ENCODE measurements around the gene TPH2. TPM values are rescaled to one million over a fixed set of nuclear protein-coding genes. Genes with fewer than 3 reads are reported as not detected.

The TPH2 gene
- total RNA-seq, 1 experiment from 2014 or later, result not detected

Other genes with a start within 250 kb of the TPH2 start
- 57.2 TPM for gene RAB21, start 184.0 kb upstream of the TPH2 start, total RNA-seq (2021; ENCODE audit: unreplicated experiment)
- 33.1 TPM for gene TBC1D15, start 99.1 kb upstream of the TPH2 start, total RNA-seq (2021; ENCODE audit: unreplicated experiment)